Measurements from ENCODE around the gene MATN1.

MATN1 gene

GRCh38 chr1:30687886-30688285, 35.5 kb downstream of the MATN1 start:
- Histone ChIP-seq H3K4me1 (ENCODE audit: control insufficient read depth, insufficient read depth, low read length) (peaks cover 5% of the 10 kb centered on the region), H3K27me3 (replicated peaks; ENCODE audit: control insufficient read depth, insufficient read depth, low read length) (peaks cover 8% of the 10 kb centered on the region), H3K4me3 (ENCODE audit: low read length) (no peak overlapping the region), H3K9ac (ENCODE audit: low read length) (no peak overlapping the region), H3K36me3 (ENCODE audit: control insufficient read depth, insufficient read depth, low read length, severe bottlenecking) (no peaks in the 10 kb centered on the region), H3K9me3 (ENCODE audit: control insufficient read depth, low read length) (no peaks in the 10 kb centered on the region)
- no peak for DNase-seq (ENCODE audit: low read depth)

GRCh38 chr1:30686236-30686935, 37.0 kb downstream of the MATN1 start:
- Histone ChIP-seq H3K4me1 (ENCODE audit: control insufficient read depth, insufficient read depth, low read length) (peaks cover 17% of the 10 kb centered on the region), H3K27me3 (replicated peaks; ENCODE audit: control insufficient read depth, insufficient read depth, low read length) (peaks cover 8% of the 10 kb centered on the region), H3K9me3 (ENCODE audit: control insufficient read depth, low read length) (no peaks in the 10 kb centered on the region), H3K4me3 (ENCODE audit: low read length) (no peak overlapping the region), H3K36me3 (ENCODE audit: control insufficient read depth, insufficient read depth, low read length, severe bottlenecking) (no peaks in the 10 kb centered on the region), H3K9ac (ENCODE audit: low read length) (no peak overlapping the region)
- no peak for DNase-seq (ENCODE audit: low read depth)

- no peaks in the 10 kb centered on the region for H3K9me3 ChIP-seq (ENCODE audit: control insufficient read depth, low read length)
- peaks cover 21% of the 10 kb centered on the region for H3K4me1 ChIP-seq (ENCODE audit: control insufficient read depth, insufficient read depth, low read length)
- no peak overlapping the region for H3K4me3 ChIP-seq (ENCODE audit: low read length)
- H3K27me3 ChIP-seq (replicated peaks; ENCODE audit: control insufficient read depth, insufficient read depth, low read length): peaks cover 8% of the 10 kb centered on the region
- no peak overlapping the region for H3K9ac ChIP-seq (ENCODE audit: low read length)
- DNase-seq (ENCODE audit: low read depth): no peak
- H3K36me3 ChIP-seq (ENCODE audit: control insufficient read depth, insufficient read depth, low read length, severe bottlenecking): no peaks in the 10 kb centered on the region
Measured at GRCh38 chr1:30685796-30686165, 37.6 kb downstream of the MATN1 start.

- Histone ChIP-seq H3K36me3 (ENCODE audit: control insufficient read depth, insufficient read depth, low read length, severe bottlenecking) (no peaks in the 10 kb centered on the region), H3K4me1 (ENCODE audit: control insufficient read depth, insufficient read depth, low read length) (peaks cover 25% of the 10 kb centered on the region), H3K27me3 (replicated peaks; ENCODE audit: control insufficient read depth, insufficient read depth, low read length) (peaks cover 8% of the 10 kb centered on the region), H3K4me3 (ENCODE audit: low read length) (no peak overlapping the region), H3K9me3 (ENCODE audit: control insufficient read depth, low read length) (no peaks in the 10 kb centered on the region), H3K9ac (ENCODE audit: low read length) (no peak overlapping the region)
- no peak for DNase-seq (ENCODE audit: low read depth)
Measured at GRCh38 chr1:30684881-30685795, 38.2 kb downstream of the MATN1 start.

- Histone ChIP-seq H3K36me3 (ENCODE audit: control insufficient read depth, insufficient read depth, low read length, severe bottlenecking) (no peaks in the 10 kb centered on the region), H3K27me3 (replicated peaks; ENCODE audit: control insufficient read depth, insufficient read depth, low read length) (peaks cover 8% of the 10 kb centered on the region), H3K4me3 (ENCODE audit: low read length) (no peak overlapping the region), H3K9me3 (ENCODE audit: control insufficient read depth, low read length) (no peaks in the 10 kb centered on the region), H3K9ac (ENCODE audit: low read length) (no peak overlapping the region), H3K4me1 (ENCODE audit: control insufficient read depth, insufficient read depth, low read length) (peaks cover 21% of the 10 kb centered on the region)
- no peak for DNase-seq (ENCODE audit: low read depth)
Measured at GRCh38 chr1:30684259-30684658, 39.1 kb downstream of the MATN1 start.

GRCh38 chr1:30683699-30684098, 39.7 kb downstream of the MATN1 start:
- DNase-seq (ENCODE audit: low read depth): no peak
- Histone ChIP-seq H3K4me1 (ENCODE audit: control insufficient read depth, insufficient read depth, low read length) (peaks cover 21% of the 10 kb centered on the region), H3K9me3 (ENCODE audit: control insufficient read depth, low read length) (no peaks in the 10 kb centered on the region), H3K27me3 (replicated peaks; ENCODE audit: control insufficient read depth, insufficient read depth, low read length) (peaks cover 8% of the 10 kb centered on the region), H3K4me3 (ENCODE audit: low read length) (no peak overlapping the region), H3K36me3 (ENCODE audit: control insufficient read depth, insufficient read depth, low read length, severe bottlenecking) (no peaks in the 10 kb centered on the region), H3K9ac (ENCODE audit: low read length) (no peak overlapping the region)

GRCh38 chr1:30682396-30683275, 40.7 kb downstream of the MATN1 start:
- DNase-seq (ENCODE audit: low read depth): no peak
- H3K27me3 ChIP-seq (replicated peaks; ENCODE audit: control insufficient read depth, insufficient read depth, low read length): peaks cover 8% of the 10 kb centered on the region

GRCh38 chr1:30681782-30682181, 41.6 kb downstream of the MATN1 start:
- Histone ChIP-seq H3K4me3 (ENCODE audit: low read length) (no peak overlapping the region), H3K36me3 (ENCODE audit: control insufficient read depth, insufficient read depth, low read length, severe bottlenecking) (no peaks in the 10 kb centered on the region), H3K4me1 (ENCODE audit: control insufficient read depth, insufficient read depth, low read length) (peaks cover 28% of the 10 kb centered on the region), H3K27me3 (replicated peaks; ENCODE audit: control insufficient read depth, insufficient read depth, low read length) (peaks cover 8% of the 10 kb centered on the region), H3K9me3 (ENCODE audit: control insufficient read depth, low read length) (no peaks in the 10 kb centered on the region), H3K9ac (ENCODE audit: low read length) (no peak overlapping the region)
- DNase-seq (ENCODE audit: low read depth): no peak

More at GRCh38 chr1:30682396-30683275, 40.7 kb downstream of the MATN1 start:
- no peaks in the 10 kb centered on the region for H3K9me3 ChIP-seq (ENCODE audit: control insufficient read depth, low read length)
- H3K9ac ChIP-seq (ENCODE audit: low read length): no peak overlapping the region
- peaks cover 21% of the 10 kb centered on the region for H3K4me1 ChIP-seq (ENCODE audit: control insufficient read depth, insufficient read depth, low read length)
- no peak overlapping the region for H3K4me3 ChIP-seq (ENCODE audit: low read length)
- no peaks in the 10 kb centered on the region for H3K36me3 ChIP-seq (ENCODE audit: control insufficient read depth, insufficient read depth, low read length, severe bottlenecking)

- Histone ChIP-seq H3K4me1 (ENCODE audit: control insufficient read depth, insufficient read depth, low read length) (peaks cover 37% of the 10 kb centered on the region), H3K4me3 (ENCODE audit: low read length) (no peak overlapping the region), H3K27me3 (replicated peaks; ENCODE audit: control insufficient read depth, insufficient read depth, low read length) (peaks cover 8% of the 10 kb centered on the region), H3K9me3 (ENCODE audit: control insufficient read depth, low read length) (peaks cover 7% of the 10 kb centered on the region), H3K36me3 (ENCODE audit: control insufficient read depth, insufficient read depth, low read length, severe bottlenecking) (no peaks in the 10 kb centered on the region), H3K9ac (ENCODE audit: low read length) (no peak overlapping the region)
- DNase-seq (ENCODE audit: low read depth): no peak
Measured at GRCh38 chr1:30680879-30681278, 42.5 kb downstream of the MATN1 start.

GRCh38 chr1:30680429-30680828, 43.0 kb downstream of the MATN1 start:
- Histone ChIP-seq H3K9ac (ENCODE audit: low read length) (no peak overlapping the region), H3K36me3 (ENCODE audit: control insufficient read depth, insufficient read depth, low read length, severe bottlenecking) (no peaks in the 10 kb centered on the region), H3K4me3 (ENCODE audit: low read length) (no peak overlapping the region), H3K27me3 (replicated peaks; ENCODE audit: control insufficient read depth, insufficient read depth, low read length) (peaks cover 8% of the 10 kb centered on the region), H3K4me1 (ENCODE audit: control insufficient read depth, insufficient read depth, low read length) (peaks cover 40% of the 10 kb centered on the region), H3K9me3 (ENCODE audit: control insufficient read depth, low read length) (peaks cover 7% of the 10 kb centered on the region)
- no peak for DNase-seq (ENCODE audit: low read depth)

GRCh38 chr1:30679976-30680305, 43.4 kb downstream of the MATN1 start:
- Histone ChIP-seq H3K27me3 (replicated peaks; ENCODE audit: control insufficient read depth, insufficient read depth, low read length) (peaks cover 8% of the 10 kb centered on the region), H3K4me3 (ENCODE audit: low read length) (no peak overlapping the region), H3K9ac (ENCODE audit: low read length) (no peak overlapping the region), H3K4me1 (ENCODE audit: control insufficient read depth, insufficient read depth, low read length) (peaks cover 44% of the 10 kb centered on the region), H3K36me3 (ENCODE audit: control insufficient read depth, insufficient read depth, low read length, severe bottlenecking) (no peaks in the 10 kb centered on the region), H3K9me3 (ENCODE audit: control insufficient read depth, low read length) (peaks cover 7% of the 10 kb centered on the region)
- no peak for DNase-seq (ENCODE audit: low read depth)
